ENCODE results near the gene FERMT2.
"Not testable (repeated sequence)": the region's sequence is repeated elsewhere in the genome, so short reads cannot be mapped to it uniquely, and the experiment has no call there.

DNA sequence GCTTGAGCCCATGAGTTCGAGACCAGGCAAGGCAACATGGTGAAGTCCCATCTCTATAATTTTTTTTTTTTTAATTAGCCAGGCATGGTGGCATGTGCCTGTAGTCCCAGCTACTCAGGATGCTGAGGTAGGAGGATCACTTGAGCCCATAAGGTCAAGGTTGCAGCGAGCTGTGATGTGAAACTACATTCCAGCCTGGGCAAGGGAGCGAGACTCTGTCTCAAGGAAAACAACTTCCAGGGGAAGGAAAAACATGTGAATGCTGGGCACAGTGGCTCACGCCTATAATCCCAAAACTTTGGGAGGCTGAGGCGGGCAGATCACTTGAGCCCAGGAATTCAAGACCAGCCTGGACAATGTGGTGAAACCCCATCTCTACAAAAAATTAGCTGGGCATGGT is 30.4 kb downstream of the FERMT2 start:
- TF ChIP-seq, protein P1, sequence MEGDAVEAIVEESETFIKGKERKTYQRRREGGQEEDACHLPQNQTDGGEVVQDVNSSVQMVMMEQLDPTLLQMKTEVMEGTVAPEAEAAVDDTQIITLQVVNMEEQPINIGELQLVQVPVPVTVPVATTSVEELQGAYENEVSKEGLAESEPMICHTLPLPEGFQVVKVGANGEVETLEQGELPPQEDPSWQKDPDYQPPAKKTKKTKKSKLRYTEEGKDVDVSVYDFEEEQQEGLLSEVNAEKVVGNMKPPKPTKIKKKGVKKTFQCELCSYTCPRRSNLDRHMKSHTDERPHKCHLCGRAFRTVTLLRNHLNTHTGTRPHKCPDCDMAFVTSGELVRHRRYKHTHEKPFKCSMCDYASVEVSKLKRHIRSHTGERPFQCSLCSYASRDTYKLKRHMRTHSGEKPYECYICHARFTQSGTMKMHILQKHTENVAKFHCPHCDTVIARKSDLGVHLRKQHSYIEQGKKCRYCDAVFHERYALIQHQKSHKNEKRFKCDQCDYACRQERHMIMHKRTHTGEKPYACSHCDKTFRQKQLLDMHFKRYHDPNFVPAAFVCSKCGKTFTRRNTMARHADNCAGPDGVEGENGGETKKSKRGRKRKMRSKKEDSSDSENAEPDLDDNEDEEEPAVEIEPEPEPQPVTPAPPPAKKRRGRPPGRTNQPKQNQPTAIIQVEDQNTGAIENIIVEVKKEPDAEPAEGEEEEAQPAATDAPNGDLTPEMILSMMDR (IDR thresholded peaks at IDR 0.05), result not testable (repeated sequence)
- TF ChIP-seq POLR2A (IDR thresholded peaks at IDR 0.05), result not testable (repeated sequence)
